NOMO-1 treated with dmso at 0.1 percent for 144 hours (cell line): ENCODE results near the gene RANBP10.
"Not testable (repeated sequence)": the region's sequence is repeated elsewhere in the genome, so short reads cannot be mapped to it uniquely, and the experiment has no call there.

Experiments
- DNase-seq: peaks from one replicate; lab custom pipeline; 2025; ENCODE audit not compliant: unreplicated experiment; lab: John Stamatoyannopoulos, UW

Gene RANBP10

DNA sequence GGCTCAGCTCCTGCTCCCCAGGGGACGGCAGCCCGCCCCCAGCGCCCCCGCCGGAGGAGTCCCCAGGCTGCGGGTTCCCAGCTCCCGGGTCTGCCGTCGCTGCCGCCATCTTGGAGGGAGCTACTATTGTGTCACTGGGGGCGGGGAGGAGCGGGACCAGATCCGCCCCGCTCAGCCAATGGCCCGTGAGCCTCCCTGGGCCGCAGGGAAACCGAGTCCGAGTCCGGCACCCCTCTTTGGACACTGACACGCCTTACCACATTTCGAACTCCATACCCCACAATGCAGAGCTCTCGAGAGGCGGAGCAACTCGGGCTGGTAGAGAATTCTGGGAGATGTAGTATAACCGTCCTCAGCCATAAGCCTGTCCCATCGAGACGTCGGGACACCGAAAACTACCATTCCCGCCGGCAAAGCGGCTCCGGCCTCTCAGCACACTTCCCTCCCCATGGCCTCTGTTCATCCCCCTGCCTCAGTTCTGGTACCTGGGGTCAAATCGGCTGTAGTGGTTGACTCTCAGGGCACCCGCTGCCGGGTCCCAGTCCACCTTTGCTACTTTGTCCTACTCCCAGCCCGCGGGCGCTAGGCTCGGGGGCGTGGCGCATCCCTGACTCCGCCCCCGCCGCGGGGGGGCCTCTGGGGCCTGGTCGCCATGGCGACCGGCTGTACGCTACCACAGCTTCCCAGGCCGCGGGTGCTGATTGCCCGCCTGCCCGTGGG, at the start of gene RANBP10, which contains the start of gene TSNAXIP1:
Gene RANBP10, minus strand, starts transcription at position 133 of the 720 bp plus-strand sequence. Its CDS starts 24 bp downstream, at position 109.
Gene TSNAXIP1, plus strand, starts transcription at position 462 of the 720 bp plus-strand sequence. CDS start 261 bp downstream, outside the sequence.
- DNase-seq: peak; percentile 100

- no peak for DNase-seq
These were observed 49.4 kb upstream of the RANBP10 start for GRCh38 chr16:67855789-67856188.

- DNase-seq: no peak
These were observed 47.3 kb upstream of the RANBP10 start for GRCh38 chr16:67853670-67854069.

DNA sequence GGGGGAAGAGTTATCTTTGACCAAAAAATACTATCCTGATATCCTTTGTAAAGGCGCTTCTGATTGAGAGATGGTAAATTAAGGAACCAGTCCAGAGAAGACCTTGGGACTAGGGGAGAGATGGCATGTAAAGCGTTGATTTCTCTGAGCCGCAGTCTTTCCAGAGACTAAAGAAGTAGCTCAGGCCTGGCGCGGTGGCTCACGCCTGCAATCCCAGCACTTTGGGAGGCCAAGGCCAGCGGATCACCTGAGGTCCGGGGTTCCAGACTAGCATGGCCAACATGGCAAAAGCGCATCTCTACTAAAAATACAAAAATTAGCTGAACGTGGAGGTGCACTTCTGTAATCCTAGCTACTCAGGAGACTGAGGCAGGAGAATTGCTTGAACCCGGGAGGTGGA, 41.8 kb upstream of the RANBP10 start:
- no peak for DNase-seq

- peak; percentile 51 for DNase-seq
These were observed 40.9 kb upstream of the RANBP10 start, which contains the start of gene CENPT for GRCh38 chr16:67847064-67847861. CENPT (minus strand) TSS chr16:67847693; CDS start chr16:67833859, 13,834 bp downstream.

DNA sequence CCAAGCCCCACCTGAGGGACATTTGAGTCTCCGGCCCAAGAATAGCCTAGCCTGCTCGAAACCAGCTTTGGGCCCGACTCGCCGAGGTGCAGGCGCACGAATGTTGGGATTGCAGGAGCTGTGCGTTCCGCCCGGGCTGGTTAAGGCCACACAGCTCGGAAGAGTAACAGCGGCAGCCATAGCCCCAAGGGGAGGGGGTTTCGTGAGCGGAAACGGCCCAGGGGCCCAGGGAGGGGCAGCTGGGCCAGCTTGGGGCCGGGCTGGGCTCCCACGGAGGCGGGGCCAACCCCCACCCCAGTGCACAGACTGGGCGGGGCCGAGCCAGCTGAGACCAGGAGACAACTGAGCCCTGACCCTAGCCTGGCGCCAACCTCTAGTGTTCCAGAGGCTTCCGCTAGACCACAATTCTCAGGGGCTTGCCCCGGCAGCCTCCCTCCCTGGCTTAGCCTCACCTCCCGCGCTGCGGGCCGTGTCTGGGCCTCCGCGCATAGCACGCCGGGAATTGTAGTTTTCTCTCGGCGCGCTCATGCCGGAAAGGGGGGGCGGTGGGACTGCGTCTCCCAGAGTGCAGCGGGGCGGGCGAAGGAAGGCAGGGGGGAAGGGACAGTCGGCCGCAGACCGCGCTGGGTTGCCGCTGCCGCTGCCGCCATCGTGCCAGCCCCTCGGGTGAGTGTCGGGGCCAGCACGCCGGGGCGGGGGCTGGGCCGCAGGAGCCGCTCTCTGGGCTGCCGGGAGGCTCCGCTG, 40.1 kb upstream of the RANBP10 start, which contains the start of gene NUTF2:
Gene NUTF2, plus strand, starts transcription at position 614 of the 744 bp plus-strand sequence. CDS start 18,198 bp downstream, outside the sequence.
- peak; percentile 96 for DNase-seq

- DNase-seq: no peak
These were observed 39.6 kb upstream of the RANBP10 start for GRCh38 chr16:67846063-67846319.

DNA sequence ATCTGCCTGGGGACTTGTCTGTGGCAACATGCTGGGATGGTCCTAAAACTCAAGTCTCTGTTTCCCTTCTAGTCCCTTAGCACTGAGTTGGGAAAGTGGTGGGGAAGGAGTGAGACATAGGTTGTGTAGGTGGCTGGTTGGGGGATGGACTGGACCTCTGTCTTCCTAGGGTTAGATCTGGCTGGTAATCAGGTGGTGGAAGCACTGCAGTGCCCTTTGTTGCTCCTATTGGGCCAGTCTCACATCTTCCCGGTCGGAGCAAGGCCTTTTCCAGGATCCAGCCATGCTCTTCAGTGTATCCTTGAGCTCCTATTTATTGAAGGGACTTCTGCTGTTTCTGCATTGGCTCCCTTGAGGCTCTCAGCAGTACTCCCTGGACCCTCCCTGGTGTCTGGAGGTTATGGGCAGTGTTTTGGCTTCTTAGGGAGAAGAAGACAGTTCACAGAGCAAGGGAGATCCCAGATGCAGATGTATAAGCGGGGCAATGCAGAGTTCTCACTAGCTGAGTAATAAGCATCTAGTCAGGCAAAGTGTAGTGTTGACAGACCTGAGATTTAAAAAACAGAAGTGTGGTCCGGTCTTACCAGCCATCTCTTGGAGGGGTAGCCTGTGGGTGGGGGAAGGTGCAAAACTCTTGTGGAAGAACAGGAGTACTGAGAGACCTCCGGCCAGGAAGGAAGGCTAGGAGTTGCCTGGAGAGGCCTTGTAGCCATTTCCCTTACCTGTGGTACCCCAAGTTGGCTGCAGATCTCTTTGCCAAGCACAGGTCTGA, 39.1 kb upstream of the RANBP10 start:
- DNase-seq: no peak

DNA sequence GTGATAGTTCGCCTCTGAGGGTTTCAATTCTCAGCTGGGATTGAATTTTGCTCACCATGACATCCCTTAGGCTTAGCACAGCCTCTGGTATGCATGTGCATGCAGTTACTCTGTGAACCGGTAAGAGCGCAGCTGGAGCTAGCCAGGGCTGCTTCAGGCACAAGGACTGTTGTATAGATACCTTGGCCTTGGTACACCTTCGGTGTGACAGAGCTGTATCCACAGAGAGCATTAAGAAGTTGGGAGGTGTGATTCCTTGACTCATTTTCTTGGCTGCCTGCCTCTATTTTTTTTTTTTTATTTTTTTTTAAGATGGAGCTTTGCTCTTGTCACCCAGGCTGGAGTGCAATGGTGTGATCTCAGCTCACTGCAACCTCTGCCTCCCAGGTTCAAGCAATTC, 38.1 kb upstream of the RANBP10 start:
- no peak for DNase-seq

GRCh38 chr16:67843343-67843765, 37.0 kb upstream of the RANBP10 start:
- no peak for DNase-seq

GRCh38 chr16:67842509-67843342, 36.4 kb upstream of the RANBP10 start:
- DNase-seq: peak; percentile 65

GRCh38 chr16:67841816-67842508, 35.6 kb upstream of the RANBP10 start, which contains the start of gene THAP11:
THAP11 (plus strand) TSS chr16:67842320; CDS start chr16:67842555, 235 bp downstream.
- DNase-seq: peak; percentile 96

- no peak for DNase-seq
These were observed 34.9 kb upstream of the RANBP10 start for GRCh38 chr16:67841198-67841815.

DNA sequence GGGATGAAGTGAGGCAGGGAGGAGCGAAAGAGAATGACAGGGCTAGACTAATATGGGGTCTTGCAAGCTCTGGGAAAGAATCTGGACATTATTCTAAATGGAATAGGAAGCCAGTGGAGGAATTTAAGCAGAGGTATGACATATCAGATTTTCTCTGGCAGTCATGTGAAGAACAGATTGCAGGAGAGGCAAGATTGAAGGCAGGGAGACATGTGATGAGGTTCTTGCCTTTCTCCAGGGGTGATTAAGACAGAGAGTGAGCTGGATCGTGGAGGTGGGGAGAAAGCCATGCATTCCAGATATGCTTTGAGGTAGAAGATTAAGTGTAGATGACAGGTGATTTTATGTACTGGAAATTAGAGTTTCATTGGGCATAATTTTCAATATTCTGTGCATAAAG, 31.5 kb upstream of the RANBP10 start:
- no peak for DNase-seq

- not testable (repeated sequence) for DNase-seq
These were observed 30.8 kb upstream of the RANBP10 start for GRCh38 chr16:67837190-67837589.

DNA sequence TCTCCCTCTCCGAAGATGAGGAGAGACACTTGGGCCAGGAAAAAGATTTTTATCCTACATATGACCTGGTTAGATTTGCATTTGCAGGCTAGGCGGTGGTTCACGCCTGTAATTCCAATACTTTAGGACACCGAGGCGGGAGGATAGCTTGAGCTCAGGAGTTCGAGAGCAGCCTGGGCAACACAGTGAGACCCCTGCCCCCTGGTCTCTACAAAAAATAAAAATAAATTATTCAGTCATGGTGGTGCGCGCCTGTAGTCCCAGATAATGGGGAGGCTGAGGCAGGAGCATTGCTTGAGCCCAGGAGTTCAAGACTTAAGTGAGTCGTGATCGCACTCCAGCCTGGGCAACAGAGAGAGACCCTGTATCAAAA, 27.9 kb upstream of the RANBP10 start:
- DNase-seq: no peak

DNA sequence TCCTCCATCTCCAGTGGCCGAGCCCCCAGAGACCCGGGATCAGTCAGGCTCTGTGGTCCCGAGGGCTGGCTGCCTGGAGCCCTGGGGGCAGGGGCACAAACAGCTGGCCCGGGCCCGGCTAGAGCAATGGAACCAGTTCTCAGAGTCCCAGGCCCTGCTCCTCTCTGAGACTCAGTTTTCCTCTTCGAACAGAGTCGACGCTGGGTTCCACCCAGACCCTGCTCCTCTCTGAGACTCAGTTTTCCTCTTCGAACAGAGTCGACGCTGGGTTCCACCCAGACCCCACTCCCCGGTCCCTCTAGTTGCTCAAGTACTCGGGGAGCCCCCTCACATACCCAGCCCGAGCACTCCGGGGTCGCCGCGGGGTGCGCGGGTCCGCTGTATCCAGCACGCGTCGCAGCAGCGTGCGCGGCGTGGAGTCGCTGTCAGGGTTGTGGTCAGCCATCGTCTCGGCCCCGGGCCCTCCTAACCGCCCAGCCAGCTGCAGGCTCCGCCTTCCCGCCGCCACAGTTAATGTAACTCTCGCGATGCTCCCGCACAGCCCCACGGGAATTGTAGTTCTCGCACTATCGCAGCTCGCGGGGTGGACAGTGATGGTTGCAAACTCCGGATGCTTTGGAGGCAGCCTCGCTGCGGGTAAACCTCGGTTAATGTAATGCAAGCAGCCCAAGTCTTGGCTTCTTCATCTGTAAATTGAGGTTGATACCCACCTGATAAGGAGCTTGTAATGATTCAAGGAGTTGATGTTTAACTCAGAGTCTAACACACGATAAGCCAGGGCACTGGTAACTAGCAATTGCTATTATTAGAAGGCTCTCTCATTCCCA, 27.3 kb upstream of the RANBP10 start:
- peak; percentile 86 for DNase-seq

- no peak for DNase-seq
These were observed 26.7 kb upstream of the RANBP10 start for GRCh38 chr16:67833030-67833414.
